GM12878 (cell line): ENCODE measurements around the gene CAPN2.

Source experiments
- EP300 ChIP-seq, 2 experiments: fragments of 150-350 bp in 1 of 2; IDR thresholded peaks; 2 replicates each; pipeline ENCODE4 v1.6.1; 2011 to 2012; ENCODE audit warnings: low read depth in 2 of 2, low read length in 2 of 2, borderline replicate concordance in 1 of 2, improper control_type of control experiment in 1 of 2, inconsistent platforms in 1 of 2; ENCODE audit not compliant: control insufficient read depth in 1 of 2
- FOXM1 ChIP-seq: IDR thresholded peaks from 2 replicates; pipeline ENCODE4 v1.6.1; 2012; ENCODE audit warnings: low read depth, mild to moderate bottlenecking, inconsistent platforms, low read length, moderate library complexity
- ZZZ3 ChIP-seq: IDR thresholded peaks from 2 replicates; pipeline ENCODE4 v1.6.1; 2011; ENCODE audit warnings: low read depth; ENCODE audit not compliant: control insufficient read depth, insufficient read length
- TF ChIP-seq, protein P1 (sequence below), 3 experiments: IDR thresholded peaks in 2 of 3; conservative IDR thresholded peaks in 1 of 3; 2 replicates each; pipeline ENCODE4 v1.5.1; 2011; ENCODE audit warnings: low read depth in 3 of 3, low read length in 3 of 3, mild to moderate bottlenecking in 3 of 3, control low read depth in 2 of 3, moderate library complexity in 2 of 3, inconsistent platforms in 1 of 3, mixed read lengths in 1 of 3; ENCODE audit not compliant: control insufficient read depth in 2 of 3, insufficient read depth in 1 of 3; ENCODE audit errors: extremely low read depth in 1 of 3

DNA sequence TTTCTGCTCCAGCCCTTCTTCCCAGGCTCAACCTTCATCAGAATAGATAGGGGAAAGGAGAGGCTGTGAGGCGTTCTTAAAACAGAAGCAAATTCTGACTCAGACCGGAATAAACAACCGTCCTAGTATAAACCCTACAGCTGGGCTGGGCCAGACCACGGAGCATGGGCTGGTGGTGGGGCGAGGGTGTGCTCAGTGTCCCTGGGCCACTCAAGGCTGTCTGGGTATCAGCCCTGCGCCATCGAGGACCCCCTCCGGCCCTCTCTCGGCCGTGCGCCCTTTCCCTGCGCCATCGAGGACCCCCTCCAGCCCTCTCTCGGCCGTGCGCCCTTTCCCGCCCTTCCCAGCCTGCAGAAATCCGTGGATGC, 36.0 kb downstream of the CAPN2 start:
- no peak for TF ChIP-seq EP300 (IDR thresholded peaks at IDR 0.05; ENCODE audit: borderline replicate concordance in 1 of 2, control insufficient read depth in 1 of 2, low read depth in 2 of 2, low read length in 2 of 2)
- TF ChIP-seq, protein P1, sequence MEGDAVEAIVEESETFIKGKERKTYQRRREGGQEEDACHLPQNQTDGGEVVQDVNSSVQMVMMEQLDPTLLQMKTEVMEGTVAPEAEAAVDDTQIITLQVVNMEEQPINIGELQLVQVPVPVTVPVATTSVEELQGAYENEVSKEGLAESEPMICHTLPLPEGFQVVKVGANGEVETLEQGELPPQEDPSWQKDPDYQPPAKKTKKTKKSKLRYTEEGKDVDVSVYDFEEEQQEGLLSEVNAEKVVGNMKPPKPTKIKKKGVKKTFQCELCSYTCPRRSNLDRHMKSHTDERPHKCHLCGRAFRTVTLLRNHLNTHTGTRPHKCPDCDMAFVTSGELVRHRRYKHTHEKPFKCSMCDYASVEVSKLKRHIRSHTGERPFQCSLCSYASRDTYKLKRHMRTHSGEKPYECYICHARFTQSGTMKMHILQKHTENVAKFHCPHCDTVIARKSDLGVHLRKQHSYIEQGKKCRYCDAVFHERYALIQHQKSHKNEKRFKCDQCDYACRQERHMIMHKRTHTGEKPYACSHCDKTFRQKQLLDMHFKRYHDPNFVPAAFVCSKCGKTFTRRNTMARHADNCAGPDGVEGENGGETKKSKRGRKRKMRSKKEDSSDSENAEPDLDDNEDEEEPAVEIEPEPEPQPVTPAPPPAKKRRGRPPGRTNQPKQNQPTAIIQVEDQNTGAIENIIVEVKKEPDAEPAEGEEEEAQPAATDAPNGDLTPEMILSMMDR (IDR thresholded peaks at IDR 0.05 in 2 of 3, conservative IDR thresholded peaks at IDR 0.05 in 1 of 3; ENCODE audit: control insufficient read depth in 2 of 3, extremely low read depth in 1 of 3, insufficient read depth in 1 of 3, low read depth in 3 of 3, low read length in 3 of 3), result no peak
- no peak for TF ChIP-seq ZZZ3
- no peak for TF ChIP-seq FOXM1
